PC-3 (cell line): ENCODE data around the gene RCE1. TPM values are rescaled to one million over a fixed set of nuclear protein-coding genes. Genes with fewer than 3 reads are reported as not detected.

Experiments
- ATAC-seq: fragments of 200-7000 bp; cut with Tn5 transposase; 2 replicates; pipeline ENCODE4 v1.9.1; 2020; ENCODE audit warnings: mild to moderate bottlenecking, moderate library complexity
- BruUV-seq: library from RNA; stranded (reverse); fragments of 400-500 nt; replicated peaks from 2 replicates; lab custom pipeline; 2021; lab: Mats Ljungman, UMichigan
- CTCF ChIA-PET: fragments of 300-600 bp; sonication (Branson Sonifier 250); formaldehyde crosslinking; loops from one replicate; lab custom pipeline; 2022; ENCODE audit warnings: antibody characterized with exemption; lab: Charles Lee
- POLR2A ChIA-PET: fragments of 300-600 bp; sonication (Branson Sonifier 250); formaldehyde crosslinking; loops from one replicate; lab custom pipeline; 2022; ENCODE audit warnings: antibody characterized with exemption; ENCODE audit not compliant: unreplicated experiment; lab: Charles Lee
- DNase-seq: peaks from one replicate; pipeline ENCODE4 v3.0.0-alpha.2; 2015
- H2AFZ ChIP-seq: fragments of 300-600 bp; sonication (generic); 2 replicates; pipeline ENCODE4 v1.6.0; 2016; ENCODE audit warnings: antibody characterized with exemption, low read length
- H3F3A ChIP-seq: fragments of 300-600 bp; sonication (generic); one replicate; pipeline ENCODE4 v1.6.0; 2017; ENCODE audit warnings: antibody characterized with exemption, low read length, control low read depth, mild to moderate bottlenecking; ENCODE audit not compliant: unreplicated experiment
- H3K27ac ChIP-seq: fragments of 300-600 bp; sonication (generic); 2 replicates; pipeline ENCODE4 v1.5.1; 2016; ENCODE audit warnings: mild to moderate bottlenecking, low read length
- H3K27me3 ChIP-seq: fragments of 300-600 bp; sonication (generic); 2 replicates; pipeline ENCODE4 v1.6.1; 2016; ENCODE audit warnings: low read length, mixed read lengths
- H3K36me3 ChIP-seq: fragments of 300-600 bp; sonication (generic); 2 replicates; pipeline ENCODE4 v1.6.1; 2016; ENCODE audit warnings: low read depth, mixed run types, low read length, mixed read lengths
- H3K4me1 ChIP-seq: fragments of 300-600 bp; sonication (generic); 2 replicates; pipeline ENCODE4 v1.5.1; 2016; ENCODE audit warnings: low read length; ENCODE audit not compliant: insufficient read depth
- H3K4me2 ChIP-seq: fragments of 300-600 bp; sonication (generic); 2 replicates; pipeline ENCODE4 v1.6.0; 2016; ENCODE audit warnings: low read length
- H3K4me3 ChIP-seq: fragments of 300-600 bp; sonication (generic); 2 replicates; pipeline ENCODE4 v1.5.1; 2016; ENCODE audit warnings: mild to moderate bottlenecking, low read length, mixed read lengths
- H3K79me2 ChIP-seq: fragments of 300-600 bp; sonication (generic); 2 replicates; pipeline ENCODE4 v1.6.1; 2017; ENCODE audit warnings: low read length, mixed read lengths
- H3K9ac ChIP-seq: fragments of 300-600 bp; sonication (generic); 2 replicates; pipeline ENCODE4 v1.6.0; 2016; ENCODE audit warnings: mild to moderate bottlenecking, low read length
- H3K9me2 ChIP-seq: fragments of 300-600 bp; sonication (generic); replicated peaks from 2 replicates; pipeline ENCODE4 v1.6.1; 2016; ENCODE audit warnings: mixed run types, low read length, mixed read lengths
- H3K9me3 ChIP-seq: fragments of 300-600 bp; sonication (generic); 2 replicates; pipeline ENCODE4 v1.6.1; 2016; ENCODE audit warnings: low read length, mixed read lengths
- H4K20me1 ChIP-seq: fragments of 300-600 bp; sonication (generic); 2 replicates; pipeline ENCODE4 v1.6.1; 2016; ENCODE audit warnings: low read length, mixed read lengths
- EZH2 ChIP-seq: fragments of 300-600 bp; sonication (generic); IDR thresholded peaks from one replicate; pipeline ENCODE4 v1.6.1; 2017; ENCODE audit warnings: antibody characterized with exemption, mild to moderate bottlenecking, low read length; ENCODE audit not compliant: unreplicated experiment
- EZH2phosphoT487 ChIP-seq: fragments of 300-600 bp; sonication (generic); IDR thresholded peaks from 2 replicates; pipeline ENCODE4 v1.6.1; 2018; ENCODE audit warnings: mild to moderate bottlenecking, antibody characterized with exemption, low read length, borderline replicate concordance
- intact Hi-C: fragments of 100-400 bp; cut with micrococcal nuclease; formaldehyde crosslinking; loops from 2 replicates; pipeline ENCODE4 v1.9.0; 2023
- total RNA-seq: library from RNA; depleted of rRNA; stranded (reverse); fragments of >200 nt; gene quantifications from 2 replicates; pipeline ENCODE4 v1.2.3, GENCODE V29; 2014
- TF ChIP-seq, protein P1 (sequence below): fragments of 300-600 bp; sonication (generic); conservative IDR thresholded peaks from 2 replicates; pipeline ENCODE4 v1.5.1; 2017; ENCODE audit warnings: antibody characterized with exemption, low read depth, mild to moderate bottlenecking, low read length

The RCE1 gene
- total RNA-seq, 1 experiment from 2014 or later = 70.4 TPM

DNA sequence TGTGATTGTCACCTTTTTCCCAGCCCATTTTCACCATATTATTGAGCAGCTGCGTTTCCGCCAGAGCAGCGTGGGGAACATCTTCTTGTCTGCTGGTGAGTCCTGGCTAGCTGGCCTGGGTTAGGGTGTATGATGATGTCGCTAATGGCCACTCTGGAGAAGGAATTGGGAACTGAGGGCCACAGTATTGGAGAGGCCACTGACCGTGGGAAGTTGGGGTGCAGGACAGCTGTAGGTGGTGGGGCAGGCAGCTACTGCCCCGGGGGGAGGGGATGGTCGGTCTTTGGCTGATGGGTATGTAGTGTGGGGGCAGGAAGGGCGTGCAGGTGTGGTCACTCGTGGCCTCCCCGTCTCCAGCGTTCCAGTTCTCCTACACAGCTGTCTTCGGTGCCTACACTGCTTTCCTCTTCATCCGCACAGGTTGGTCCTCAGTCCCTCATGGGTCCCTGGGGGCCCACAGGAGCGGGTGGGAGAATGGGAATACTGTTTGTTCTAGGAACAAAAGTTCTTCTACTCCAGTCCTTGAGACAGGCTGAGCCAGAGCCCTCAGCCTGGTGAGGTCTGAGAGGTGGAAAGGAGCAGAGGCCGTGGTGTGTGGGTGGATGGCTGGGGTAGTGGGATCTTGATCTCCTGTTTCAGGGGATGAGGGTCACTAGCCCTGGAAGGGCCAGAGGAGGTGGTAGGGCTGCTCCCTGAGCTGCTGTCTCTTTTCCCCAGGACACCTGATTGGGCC is 2.1 kb downstream of the RCE1 start:
- TF ChIP-seq, protein P1, sequence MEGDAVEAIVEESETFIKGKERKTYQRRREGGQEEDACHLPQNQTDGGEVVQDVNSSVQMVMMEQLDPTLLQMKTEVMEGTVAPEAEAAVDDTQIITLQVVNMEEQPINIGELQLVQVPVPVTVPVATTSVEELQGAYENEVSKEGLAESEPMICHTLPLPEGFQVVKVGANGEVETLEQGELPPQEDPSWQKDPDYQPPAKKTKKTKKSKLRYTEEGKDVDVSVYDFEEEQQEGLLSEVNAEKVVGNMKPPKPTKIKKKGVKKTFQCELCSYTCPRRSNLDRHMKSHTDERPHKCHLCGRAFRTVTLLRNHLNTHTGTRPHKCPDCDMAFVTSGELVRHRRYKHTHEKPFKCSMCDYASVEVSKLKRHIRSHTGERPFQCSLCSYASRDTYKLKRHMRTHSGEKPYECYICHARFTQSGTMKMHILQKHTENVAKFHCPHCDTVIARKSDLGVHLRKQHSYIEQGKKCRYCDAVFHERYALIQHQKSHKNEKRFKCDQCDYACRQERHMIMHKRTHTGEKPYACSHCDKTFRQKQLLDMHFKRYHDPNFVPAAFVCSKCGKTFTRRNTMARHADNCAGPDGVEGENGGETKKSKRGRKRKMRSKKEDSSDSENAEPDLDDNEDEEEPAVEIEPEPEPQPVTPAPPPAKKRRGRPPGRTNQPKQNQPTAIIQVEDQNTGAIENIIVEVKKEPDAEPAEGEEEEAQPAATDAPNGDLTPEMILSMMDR = no peak
- no peak for TF ChIP-seq EZH2phosphoT487
- TF ChIP-seq EZH2 = no peak
- H3K4me3 ChIP-seq = no peak overlapping the region
- H3K79me2 ChIP-seq = peaks cover 45% of the 10 kb centered on the region
- ChIA-PET POLR2A (interaction anchor here (0.6 kb wide), 1 partner anchor 13 kb away, joined by 15 read pairs; no protein-coding TSS in a partner anchor), CTCF (no interaction called here)
- no peak overlapping the region for H3K9ac ChIP-seq
- no peaks in the 10 kb centered on the region for H3K27me3 ChIP-seq
- no peaks in the 10 kb centered on the region for H3K9me3 ChIP-seq
- H3K4me2 ChIP-seq = no peak overlapping the region
- no peaks in the 10 kb centered on the region for H3K9me2 ChIP-seq
- BruUV-seq = no TSS peak
- no peak overlapping the region for H3K27ac ChIP-seq
- no peak overlapping the region for H2AFZ ChIP-seq
- H4K20me1 ChIP-seq = no peaks in the 10 kb centered on the region
- DNase-seq (no peak), ATAC-seq (no peak)
- intact Hi-C loops = no loop called here
- no peaks in the 10 kb centered on the region for H3F3A ChIP-seq
- peaks cover 21% of the 10 kb centered on the region for H3K36me3 ChIP-seq
- H3K4me1 ChIP-seq = peaks cover 35% of the 10 kb centered on the region

DNA sequence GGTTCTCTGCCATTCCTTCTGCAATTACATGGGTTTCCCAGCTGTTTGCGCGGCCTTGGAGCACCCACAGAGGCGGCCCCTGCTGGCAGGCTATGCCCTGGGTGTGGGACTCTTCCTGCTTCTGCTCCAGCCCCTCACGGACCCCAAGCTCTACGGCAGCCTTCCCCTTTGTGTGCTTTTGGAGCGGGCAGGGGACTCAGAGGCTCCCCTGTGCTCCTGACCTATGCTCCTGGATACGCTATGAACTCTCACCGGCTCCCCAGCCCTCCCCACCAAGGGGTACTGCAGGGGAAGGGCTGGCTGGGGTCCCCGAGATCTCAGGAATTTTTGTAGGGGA is 2.6 kb downstream of the RCE1 start:
- Histone ChIP-seq H3F3A (no peaks in the 10 kb centered on the region), H3K9me2 (no peaks in the 10 kb centered on the region), H3K9me3 (no peaks in the 10 kb centered on the region), H3K4me3 (no peak overlapping the region), H2AFZ (no peak overlapping the region), H3K27ac (no peak overlapping the region), H3K9ac (no peak overlapping the region), H4K20me1 (no peaks in the 10 kb centered on the region), H3K36me3 (peaks cover 21% of the 10 kb centered on the region), H3K79me2 (peaks cover 45% of the 10 kb centered on the region), H3K4me1 (peaks cover 35% of the 10 kb centered on the region), H3K27me3 (no peaks in the 10 kb centered on the region), H3K4me2 (no peak overlapping the region)
- TF ChIP-seq EZH2 (no peak), EZH2phosphoT487 (no peak)
- TF ChIP-seq, protein P1 = peak; percentile 17; the same call in 1 of the 2 replicates
- ATAC-seq (no peak), DNase-seq (no peak)
- ChIA-PET CTCF (interaction anchor here (0.6 kb wide), 1 partner anchor 10 kb away, joined by 3 read pairs; no protein-coding TSS in a partner anchor), POLR2A (no interaction called here)
- intact Hi-C loops = no loop called here
- BruUV-seq = no TSS peak

DNA sequence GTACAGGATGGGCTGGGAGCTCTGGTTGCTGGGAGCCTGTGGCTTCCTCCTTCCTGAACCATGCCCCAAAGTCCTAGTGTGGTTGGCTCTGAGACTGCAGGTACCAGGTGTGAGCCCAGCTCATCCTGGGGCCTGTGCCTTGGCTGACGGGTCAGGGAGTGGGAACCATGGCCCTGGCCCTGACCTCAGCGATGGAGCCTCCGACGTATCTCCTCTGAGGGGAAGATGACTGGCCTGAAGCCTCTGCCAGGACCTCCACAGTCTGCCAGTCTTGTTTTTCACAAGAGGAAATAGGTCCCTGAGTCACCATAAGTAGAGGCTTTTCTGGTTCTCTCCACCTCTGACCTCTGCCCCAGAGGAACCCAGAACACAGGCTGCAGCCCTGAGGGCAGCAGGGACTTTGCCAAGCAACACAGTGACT is 3.4 kb downstream of the RCE1 start:
- Histone ChIP-seq H4K20me1 (no peaks in the 10 kb centered on the region), H3K27me3 (no peaks in the 10 kb centered on the region), H3K27ac (0 out of 2 replicates have a peak overlapping the region, but pooled peaks have one; percentile 2), H3K4me3 (no peak overlapping the region), H3K9me2 (no peaks in the 10 kb centered on the region), H3K4me1 (peaks cover 33% of the 10 kb centered on the region), H3K9ac (no peak overlapping the region), H3K79me2 (peaks cover 41% of the 10 kb centered on the region), H3K9me3 (no peaks in the 10 kb centered on the region), H2AFZ (no peak overlapping the region), H3K4me2 (no peak overlapping the region), H3K36me3 (peaks cover 21% of the 10 kb centered on the region), H3F3A (no peaks in the 10 kb centered on the region)
- TF ChIP-seq, protein P1 = no peak
- no peak for TF ChIP-seq EZH2
- TF ChIP-seq EZH2phosphoT487 = no peak
- DNase-seq (peak; percentile 61), ATAC-seq (no peak)
- POLR2A ChIA-PET = no interaction called here
- CTCF ChIA-PET = interaction anchor here (0.6 kb wide), 1 partner anchor 9 kb away, joined by 3 read pairs; no protein-coding TSS in a partner anchor
- no TSS peak for BruUV-seq
- intact Hi-C loops = no loop called here
